Measurements from ENCODE around the gene ZBTB21. TPM values are rescaled to one million over a fixed set of nuclear protein-coding genes. Genes with fewer than 3 reads are reported as not detected.
A peak's percentile ranks its signal among the peaks of the same experiment; 100 is the strongest.

The ZBTB21 gene
- total and polyA plus RNA-seq, 9 of the 15 experiments (the other 6 are each of a cell fraction or from before 2014, with no cell fraction given), result 2.2 to 15.2 (median 8.7) TPM

DNA sequence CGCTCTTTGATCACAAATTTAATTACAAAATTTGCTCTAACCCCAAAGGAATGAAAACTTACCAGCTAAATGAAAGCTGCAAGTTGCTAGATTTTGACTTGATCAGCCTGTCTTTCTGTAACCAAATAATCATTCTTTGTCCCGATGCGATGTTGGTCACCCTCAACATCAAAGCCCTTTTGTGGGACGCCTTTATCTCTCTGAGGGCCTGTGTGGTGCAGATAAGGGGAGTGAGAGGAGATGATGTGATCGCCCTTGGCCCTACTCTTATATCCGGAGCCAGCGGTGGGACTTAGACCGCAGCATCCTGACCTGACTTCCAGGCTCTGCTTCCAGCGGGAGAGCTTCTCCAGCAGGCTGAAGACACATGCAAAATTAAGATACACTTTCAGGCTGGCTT lies 41.6 kb upstream of the ZBTB21 start (continued):
- TF ChIP-seq, protein P1, sequence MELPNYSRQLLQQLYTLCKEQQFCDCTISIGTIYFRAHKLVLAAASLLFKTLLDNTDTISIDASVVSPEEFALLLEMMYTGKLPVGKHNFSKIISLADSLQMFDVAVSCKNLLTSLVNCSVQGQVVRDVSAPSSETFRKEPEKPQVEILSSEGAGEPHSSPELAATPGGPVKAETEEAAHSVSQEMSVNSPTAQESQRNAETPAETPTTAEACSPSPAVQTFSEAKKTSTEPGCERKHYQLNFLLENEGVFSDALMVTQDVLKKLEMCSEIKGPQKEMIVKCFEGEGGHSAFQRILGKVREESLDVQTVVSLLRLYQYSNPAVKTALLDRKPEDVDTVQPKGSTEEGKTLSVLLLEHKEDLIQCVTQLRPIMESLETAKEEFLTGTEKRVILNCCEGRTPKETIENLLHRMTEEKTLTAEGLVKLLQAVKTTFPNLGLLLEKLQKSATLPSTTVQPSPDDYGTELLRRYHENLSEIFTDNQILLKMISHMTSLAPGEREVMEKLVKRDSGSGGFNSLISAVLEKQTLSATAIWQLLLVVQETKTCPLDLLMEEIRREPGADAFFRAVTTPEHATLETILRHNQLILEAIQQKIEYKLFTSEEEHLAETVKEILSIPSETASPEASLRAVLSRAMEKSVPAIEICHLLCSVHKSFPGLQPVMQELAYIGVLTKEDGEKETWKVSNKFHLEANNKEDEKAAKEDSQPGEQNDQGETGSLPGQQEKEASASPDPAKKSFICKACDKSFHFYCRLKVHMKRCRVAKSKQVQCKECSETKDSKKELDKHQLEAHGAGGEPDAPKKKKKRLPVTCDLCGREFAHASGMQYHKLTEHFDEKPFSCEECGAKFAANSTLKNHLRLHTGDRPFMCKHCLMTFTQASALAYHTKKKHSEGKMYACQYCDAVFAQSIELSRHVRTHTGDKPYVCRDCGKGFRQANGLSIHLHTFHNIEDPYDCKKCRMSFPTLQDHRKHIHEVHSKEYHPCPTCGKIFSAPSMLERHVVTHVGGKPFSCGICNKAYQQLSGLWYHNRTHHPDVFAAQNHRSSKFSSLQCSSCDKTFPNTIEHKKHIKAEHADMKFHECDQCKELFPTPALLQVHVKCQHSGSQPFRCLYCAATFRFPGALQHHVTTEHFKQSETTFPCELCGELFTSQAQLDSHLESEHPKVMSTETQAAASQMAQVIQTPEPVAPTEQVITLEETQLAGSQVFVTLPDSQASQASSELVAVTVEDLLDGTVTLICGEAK (IDR thresholded peaks at IDR 0.05), result no peak
- TF ChIP-seq, protein P1 (CRISPR knock-in tag; IDR thresholded peaks at IDR 0.05), result no peak
- TF ChIP-seq RBM15 (IDR thresholded peaks at IDR 0.05; ENCODE audit: insufficient read depth, low read length) (no peak), HDAC1 (IDR thresholded peaks at IDR 0.05) (no peak), SAFB2 (IDR thresholded peaks at IDR 0.05; ENCODE audit: borderline replicate concordance, low read depth, low read length, severe bottlenecking) (no peak), TRIM24 (IDR thresholded peaks at IDR 0.05) (peak in 1 of 2 experiments; percentile 20; a peak in 1 of 4 replicates), SIX5 (IDR thresholded peaks at IDR 0.05; ENCODE audit: borderline replicate concordance in 1 of 2, insufficient read depth in 1 of 2, low read depth in 1 of 2, low read length in 2 of 2) (no peak), SMARCA4 (IDR thresholded peaks at IDR 0.05) (peak; percentile 90), HNRNPL (IDR thresholded peaks at IDR 0.05; ENCODE audit: low read depth, low read length) (no peak)
- TF ChIP-seq, protein P2, sequence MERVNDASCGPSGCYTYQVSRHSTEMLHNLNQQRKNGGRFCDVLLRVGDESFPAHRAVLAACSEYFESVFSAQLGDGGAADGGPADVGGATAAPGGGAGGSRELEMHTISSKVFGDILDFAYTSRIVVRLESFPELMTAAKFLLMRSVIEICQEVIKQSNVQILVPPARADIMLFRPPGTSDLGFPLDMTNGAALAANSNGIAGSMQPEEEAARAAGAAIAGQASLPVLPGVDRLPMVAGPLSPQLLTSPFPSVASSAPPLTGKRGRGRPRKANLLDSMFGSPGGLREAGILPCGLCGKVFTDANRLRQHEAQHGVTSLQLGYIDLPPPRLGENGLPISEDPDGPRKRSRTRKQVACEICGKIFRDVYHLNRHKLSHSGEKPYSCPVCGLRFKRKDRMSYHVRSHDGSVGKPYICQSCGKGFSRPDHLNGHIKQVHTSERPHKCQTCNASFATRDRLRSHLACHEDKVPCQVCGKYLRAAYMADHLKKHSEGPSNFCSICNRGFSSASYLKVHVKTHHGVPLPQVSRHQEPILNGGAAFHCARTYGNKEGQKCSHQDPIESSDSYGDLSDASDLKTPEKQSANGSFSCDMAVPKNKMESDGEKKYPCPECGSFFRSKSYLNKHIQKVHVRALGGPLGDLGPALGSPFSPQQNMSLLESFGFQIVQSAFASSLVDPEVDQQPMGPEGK (CRISPR knock-in tag; IDR thresholded peaks at IDR 0.05; ENCODE audit: borderline replicate concordance), result no peak
- TF ChIP-seq, protein P3, sequence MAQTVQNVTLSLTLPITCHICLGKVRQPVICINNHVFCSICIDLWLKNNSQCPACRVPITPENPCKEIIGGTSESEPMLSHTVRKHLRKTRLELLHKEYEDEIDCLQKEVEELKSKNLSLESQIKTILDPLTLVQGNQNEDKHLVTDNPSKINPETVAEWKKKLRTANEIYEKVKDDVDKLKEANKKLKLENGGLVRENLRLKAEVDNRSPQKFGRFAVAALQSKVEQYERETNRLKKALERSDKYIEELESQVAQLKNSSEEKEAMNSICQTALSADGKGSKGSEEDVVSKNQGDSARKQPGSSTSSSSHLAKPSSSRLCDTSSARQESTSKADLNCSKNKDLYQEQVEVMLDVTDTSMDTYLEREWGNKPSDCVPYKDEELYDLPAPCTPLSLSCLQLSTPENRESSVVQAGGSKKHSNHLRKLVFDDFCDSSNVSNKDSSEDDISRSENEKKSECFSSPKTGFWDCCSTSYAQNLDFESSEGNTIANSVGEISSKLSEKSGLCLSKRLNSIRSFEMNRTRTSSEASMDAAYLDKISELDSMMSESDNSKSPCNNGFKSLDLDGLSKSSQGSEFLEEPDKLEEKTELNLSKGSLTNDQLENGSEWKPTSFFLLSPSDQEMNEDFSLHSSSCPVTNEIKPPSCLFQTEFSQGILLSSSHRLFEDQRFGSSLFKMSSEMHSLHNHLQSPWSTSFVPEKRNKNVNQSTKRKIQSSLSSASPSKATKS (CRISPR knock-in tag; IDR thresholded peaks at IDR 0.05), result no peak

Measured in K562 (cell line).